ENCODE data around the gene COQ2.
"Not testable (repeated sequence)": the region's sequence is repeated elsewhere in the genome, so short reads cannot be mapped to it uniquely, and the experiment has no call there.

COQ2 gene

DNA sequence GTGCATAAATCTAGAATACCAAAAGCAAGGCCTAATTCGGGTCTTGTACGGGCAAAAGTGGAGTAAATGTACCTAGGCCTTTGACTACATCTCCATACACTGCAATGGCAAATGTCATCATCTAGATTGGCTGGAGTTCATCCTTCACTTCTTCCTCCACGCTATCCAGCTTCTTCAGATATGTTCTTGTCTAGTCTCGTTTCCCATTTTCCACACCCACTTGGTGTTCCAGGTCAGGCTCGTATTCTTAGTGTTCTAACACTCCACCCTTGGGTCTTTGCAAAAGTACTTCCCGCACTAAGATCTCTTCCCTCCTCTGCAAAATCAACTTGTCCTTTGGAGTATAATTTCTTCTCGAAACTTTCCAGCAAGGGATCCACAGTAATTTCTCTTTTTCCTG is 1.4 kb downstream of the COQ2 start:
- no peak for DNase-seq (ENCODE audit: low read depth)

- peak; percentile 57 for DNase-seq (ENCODE audit: low read depth)
Measured at GRCh38 chr4:83282049-83282535, 2.5 kb downstream of the COQ2 start.

DNA sequence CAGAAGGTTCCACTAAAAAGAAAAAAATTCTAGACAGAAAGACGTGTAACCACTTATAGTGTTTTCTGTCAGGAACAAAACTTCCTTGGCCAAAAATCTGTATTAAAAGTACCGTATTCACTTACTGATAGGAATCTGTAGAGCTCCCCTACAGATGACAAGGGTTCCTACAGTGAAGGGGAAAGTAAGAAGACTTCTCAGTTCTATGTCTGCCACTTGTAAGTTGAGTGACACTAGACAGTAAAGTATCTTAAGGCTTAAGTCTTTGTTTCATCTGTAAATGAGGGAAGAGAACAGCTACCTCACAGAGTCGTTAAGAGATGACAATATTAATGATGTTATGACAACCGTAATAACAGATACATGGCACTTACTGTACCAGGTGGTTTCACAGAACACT is 3.3 kb downstream of the COQ2 start:
- DNase-seq (ENCODE audit: low read depth) = no peak

- DNase-seq (ENCODE audit: low read depth) = peak; percentile 13
Measured at GRCh38 chr4:83276299-83277040, 8.1 kb downstream of the COQ2 start.

GRCh38 chr4:83273926-83274325 is 10.7 kb downstream of the COQ2 start:
- not testable (repeated sequence) for DNase-seq (ENCODE audit: low read depth)

GRCh38 chr4:83272900-83273299 is 11.7 kb downstream of the COQ2 start:
- no peak for DNase-seq (ENCODE audit: low read depth)

GRCh38 chr4:83269256-83269655 is 15.3 kb downstream of the COQ2 start:
- DNase-seq (ENCODE audit: low read depth) = peak; percentile 27

DNA sequence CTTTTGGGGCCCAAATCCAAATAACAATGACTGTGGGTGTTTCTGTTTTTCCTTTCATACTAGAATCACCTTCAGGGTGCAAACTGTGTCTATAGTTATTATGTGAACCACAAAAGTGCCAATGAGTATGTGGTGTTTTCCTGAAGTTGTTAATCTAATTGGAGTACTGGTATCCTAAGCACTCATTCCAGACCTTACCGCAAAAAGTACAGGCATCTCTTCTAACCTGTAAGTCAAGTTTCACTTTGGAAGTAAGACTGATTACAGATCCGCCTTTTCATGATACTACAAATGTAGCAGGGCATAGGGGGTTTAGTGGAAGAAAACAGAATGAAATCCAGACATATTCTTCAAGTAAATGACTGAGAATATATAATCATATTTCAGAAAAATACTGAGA is 16.1 kb downstream of the COQ2 start:
- peak; percentile 59 for DNase-seq (ENCODE audit: low read depth)

GRCh38 chr4:83267830-83268475 is 16.6 kb downstream of the COQ2 start:
- peak; percentile 10 for DNase-seq (ENCODE audit: low read depth)

DNA sequence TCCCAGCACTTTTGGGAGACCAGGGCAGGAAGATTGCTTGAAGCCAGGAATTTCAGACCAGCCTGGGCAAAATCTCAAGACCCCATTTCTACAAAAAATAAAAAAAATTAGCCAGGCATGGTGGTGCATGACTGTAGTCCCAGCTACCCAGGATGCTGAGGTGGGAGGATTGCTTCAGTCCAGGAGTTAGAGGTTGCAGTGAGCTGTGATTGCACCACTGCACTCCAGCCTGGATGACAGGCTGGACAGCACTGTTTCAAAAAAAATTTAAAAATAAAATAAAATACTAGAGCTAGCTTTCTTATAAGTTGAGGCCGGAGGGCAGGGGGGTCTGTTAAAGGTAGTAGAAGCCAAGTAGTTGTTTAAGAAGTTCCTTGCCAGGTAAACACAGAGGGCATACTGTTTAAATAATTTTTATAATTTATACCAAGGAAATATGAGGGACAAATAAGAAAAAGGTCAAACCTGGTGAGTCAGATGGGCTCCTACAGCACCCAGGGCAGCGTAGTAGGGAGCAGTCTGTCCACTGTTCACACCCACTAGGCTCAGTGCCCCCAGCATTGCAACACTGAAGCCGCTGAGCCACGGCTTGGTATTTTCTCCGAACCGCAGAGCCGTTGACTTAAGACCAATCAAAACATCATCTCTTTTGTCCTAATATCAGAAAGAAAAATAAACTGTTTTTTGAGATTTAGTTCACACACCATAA is 17.3 kb downstream of the COQ2 start:
- DNase-seq (ENCODE audit: low read depth) = peak; percentile 91

DNA sequence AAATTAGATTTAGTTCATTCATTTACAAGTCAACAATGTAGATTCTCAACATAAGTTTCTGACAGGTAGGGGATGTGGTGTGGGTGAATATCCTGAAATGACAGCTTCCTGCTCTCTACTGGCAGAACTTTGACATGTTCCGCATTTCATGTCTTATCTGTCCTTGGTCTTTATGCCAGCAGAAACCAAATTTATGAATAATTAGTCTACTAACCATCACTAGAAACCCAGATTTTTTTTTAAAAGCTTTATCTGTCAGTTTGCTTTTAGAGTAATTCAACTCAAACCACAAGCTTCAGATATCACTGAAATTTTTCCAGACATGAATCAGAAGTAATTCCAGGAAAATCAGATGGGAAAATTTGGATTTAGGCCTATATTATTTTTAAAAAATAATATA is 17.9 kb downstream of the COQ2 start:
- peak; percentile 74 for DNase-seq (ENCODE audit: low read depth)

DNA sequence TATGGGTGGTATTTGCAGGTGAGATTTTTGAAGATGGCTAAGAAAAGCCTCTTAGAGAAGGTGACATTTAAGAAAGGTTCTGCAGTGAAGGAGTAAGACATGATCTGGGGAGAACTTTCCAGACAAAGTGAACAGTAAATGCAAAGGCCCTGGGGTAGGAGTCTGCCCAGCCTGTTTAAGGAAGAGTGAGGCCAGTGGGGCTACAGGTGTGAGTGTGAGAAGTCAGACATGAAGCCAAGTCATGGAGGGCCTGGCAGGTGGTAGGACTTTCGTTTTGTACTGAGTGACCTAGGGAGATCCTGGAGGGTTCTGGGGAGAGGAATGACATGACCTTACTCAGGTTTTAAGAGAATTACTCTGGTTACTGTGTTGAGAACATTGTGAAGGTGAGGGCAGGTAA is 21.5 kb downstream of the COQ2 start:
- no peak for DNase-seq (ENCODE audit: low read depth)

- no peak for DNase-seq (ENCODE audit: low read depth)
Measured at GRCh38 chr4:83262682-83263081, 21.9 kb downstream of the COQ2 start.

DNA sequence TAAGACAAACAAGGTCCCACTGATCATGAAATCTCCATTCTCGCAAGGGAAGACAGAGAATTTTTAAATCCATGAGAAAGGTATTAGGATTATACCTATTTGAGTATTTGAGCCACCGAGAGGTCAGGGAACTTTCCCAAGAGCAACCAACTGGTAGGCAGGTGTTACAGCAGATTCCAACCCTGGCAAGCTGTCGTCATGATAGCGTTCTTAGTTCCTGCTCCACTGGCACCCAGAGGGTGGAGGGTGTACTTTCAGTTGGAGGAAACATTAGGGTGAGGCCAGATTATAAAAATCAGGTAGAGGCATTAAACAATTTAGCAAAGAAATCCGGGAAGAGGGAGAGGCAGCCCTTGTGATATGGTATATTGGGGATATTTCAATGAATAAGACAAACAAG is 23.3 kb downstream of the COQ2 start:
- DNase-seq (ENCODE audit: low read depth) = no peak

GRCh38 chr4:83259586-83259985 is 25.0 kb downstream of the COQ2 start:
- DNase-seq (ENCODE audit: low read depth) = no peak

DNA sequence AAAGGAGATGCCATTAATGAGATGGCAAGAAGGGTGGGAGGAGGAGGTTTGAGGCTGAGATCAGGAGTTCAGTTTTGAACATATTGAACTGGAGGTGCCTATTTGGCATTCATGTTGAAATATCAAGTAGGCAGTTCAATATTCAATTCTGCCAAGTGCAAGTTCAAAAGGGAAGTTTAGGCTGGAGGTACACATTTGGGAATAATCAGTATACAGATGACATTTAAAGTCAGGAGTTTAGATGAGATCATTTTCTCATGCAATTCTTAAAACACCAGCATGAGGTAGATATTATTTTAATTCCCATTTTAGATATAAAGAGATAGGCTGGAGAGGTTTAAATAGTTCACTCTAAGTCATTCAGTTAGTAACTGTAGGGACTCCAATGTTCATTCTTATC is 26.1 kb downstream of the COQ2 start:
- DNase-seq (ENCODE audit: low read depth) = no peak

DNA sequence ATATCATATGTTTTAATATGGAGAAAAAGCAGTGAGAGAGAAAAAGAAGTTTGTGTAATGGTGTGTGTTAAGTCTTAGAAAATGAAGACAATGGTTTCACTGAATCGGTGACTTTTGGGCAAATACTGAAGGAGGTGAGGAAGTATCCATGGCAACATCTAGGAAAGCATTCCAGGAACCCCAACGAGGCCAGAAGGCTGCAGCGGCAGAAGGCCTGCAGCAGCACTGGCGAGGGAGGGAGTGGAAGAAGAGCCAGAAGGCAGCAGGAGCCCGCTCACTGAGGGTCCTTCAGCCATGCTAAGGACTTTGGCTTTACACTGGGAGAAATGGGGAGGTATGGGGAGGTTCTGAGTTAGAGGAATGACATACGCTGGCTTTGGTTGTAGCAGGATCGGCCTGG is 26.8 kb downstream of the COQ2 start:
- no peak for DNase-seq (ENCODE audit: low read depth)

- peak; percentile 71 for DNase-seq (ENCODE audit: low read depth)
Measured at GRCh38 chr4:83255584-83255983, 29.0 kb downstream of the COQ2 start.

- DNase-seq (ENCODE audit: low read depth) = peak; percentile 65
Measured at GRCh38 chr4:83252782-83253405, 31.7 kb downstream of the COQ2 start.

GRCh38 chr4:83251447-83251830 is 33.2 kb downstream of the COQ2 start:
- DNase-seq (ENCODE audit: low read depth) = no peak

DNA sequence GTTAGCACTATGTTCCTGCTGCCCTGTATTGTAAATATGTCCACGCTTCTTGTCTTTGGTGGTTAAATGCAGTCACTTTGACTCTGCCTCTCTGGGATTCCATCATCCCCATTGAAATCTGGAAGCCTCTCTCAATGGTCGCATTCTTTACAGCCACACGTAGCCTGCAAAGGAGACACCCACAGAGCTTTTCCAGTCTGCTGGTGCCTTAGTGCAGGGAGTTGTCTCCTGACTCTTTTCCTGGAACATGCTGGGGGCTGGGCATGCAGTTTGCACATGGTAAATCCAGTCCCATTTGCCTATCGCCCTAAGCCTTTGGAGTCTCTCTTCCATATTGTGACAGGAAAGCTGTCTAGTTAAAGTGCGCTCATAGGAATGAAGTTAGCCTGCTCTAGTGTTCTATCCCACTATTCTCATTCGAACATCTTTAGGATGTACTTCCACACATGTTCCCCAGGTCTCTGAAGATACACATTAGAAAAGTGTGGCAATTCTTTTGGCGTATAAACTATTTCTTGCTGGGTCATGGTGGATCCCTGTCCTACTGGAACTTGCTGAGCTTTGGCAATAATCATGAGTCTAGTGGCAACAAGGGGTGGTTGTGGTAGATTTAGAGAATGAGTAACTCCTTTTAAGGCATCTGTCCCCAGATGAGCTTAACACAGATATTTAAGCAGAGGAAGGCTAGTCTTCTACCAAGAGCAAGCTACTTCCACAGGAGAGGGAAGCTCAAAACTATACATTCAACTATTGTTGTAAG is 33.7 kb downstream of the COQ2 start:
- no peak for DNase-seq (ENCODE audit: low read depth)

DNA sequence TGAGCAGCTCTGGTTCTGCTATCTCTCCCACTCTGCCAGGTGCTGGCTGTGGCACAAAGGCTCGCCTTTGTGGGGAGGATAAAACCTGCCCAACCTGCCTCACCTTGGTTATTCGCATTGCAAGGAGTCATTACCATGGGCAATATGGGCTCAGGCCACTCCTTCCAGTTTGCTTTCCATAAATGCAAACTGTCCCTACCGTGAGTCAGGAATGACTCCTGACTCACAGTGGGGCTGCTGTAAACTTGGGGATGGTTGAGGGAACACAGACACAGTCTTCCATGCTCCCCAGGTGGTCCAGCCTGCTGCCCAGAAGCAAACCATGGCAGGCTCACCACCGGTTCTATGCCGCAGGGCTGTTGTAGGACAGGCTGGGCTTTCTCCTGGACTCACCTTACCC is 36.1 kb downstream of the COQ2 start:
- DNase-seq (ENCODE audit: low read depth) = no peak

Measured in amniotic epithelial cell (primary cell).